MM.1S (cell line): Measurements from ENCODE around the gene ATOH8.

Experiments
- CTCF ChIP-seq: fragments of 300-600 bp; sonication (generic); IDR thresholded peaks from 2 replicates; pipeline ENCODE4 v1.5.1; 2016; ENCODE audit warnings: antibody characterized with exemption, low read length, mixed read lengths
- EZH2 ChIP-seq: fragments of 300-600 bp; sonication (generic); optimal IDR thresholded peaks from 2 replicates; pipeline ENCODE3; 2017; ENCODE audit warnings: low read depth, mild to moderate bottlenecking, antibody characterized with exemption, low read length, mixed read lengths

DNA sequence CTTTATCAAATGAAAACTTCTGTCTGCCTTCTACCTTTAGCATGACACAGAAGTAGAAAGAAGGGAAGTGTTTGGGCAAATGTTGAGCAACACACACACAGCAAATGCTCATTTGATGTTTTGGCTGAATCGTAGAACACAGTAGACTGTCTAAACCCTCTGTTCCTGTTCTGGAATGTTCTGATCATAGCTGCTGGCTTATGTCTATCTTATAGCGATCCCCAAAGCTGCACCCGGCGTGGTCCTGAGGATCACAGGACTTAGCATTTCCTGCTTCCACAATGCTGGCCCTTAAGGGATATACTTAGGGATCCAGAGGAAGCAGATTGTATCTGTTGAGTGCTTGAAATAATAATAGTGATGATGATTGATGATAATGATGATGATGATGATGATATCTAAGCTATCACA is 44.4 kb upstream of the ATOH8 start:
- TF ChIP-seq CTCF: no peak
- no peak for TF ChIP-seq EZH2
